ENCODE results near the gene WDR77.

GRCh38 chr1:111441573-111442192, 7.4 kb downstream of the WDR77 start:
- TF ChIP-seq, protein P1, sequence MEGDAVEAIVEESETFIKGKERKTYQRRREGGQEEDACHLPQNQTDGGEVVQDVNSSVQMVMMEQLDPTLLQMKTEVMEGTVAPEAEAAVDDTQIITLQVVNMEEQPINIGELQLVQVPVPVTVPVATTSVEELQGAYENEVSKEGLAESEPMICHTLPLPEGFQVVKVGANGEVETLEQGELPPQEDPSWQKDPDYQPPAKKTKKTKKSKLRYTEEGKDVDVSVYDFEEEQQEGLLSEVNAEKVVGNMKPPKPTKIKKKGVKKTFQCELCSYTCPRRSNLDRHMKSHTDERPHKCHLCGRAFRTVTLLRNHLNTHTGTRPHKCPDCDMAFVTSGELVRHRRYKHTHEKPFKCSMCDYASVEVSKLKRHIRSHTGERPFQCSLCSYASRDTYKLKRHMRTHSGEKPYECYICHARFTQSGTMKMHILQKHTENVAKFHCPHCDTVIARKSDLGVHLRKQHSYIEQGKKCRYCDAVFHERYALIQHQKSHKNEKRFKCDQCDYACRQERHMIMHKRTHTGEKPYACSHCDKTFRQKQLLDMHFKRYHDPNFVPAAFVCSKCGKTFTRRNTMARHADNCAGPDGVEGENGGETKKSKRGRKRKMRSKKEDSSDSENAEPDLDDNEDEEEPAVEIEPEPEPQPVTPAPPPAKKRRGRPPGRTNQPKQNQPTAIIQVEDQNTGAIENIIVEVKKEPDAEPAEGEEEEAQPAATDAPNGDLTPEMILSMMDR (IDR thresholded peaks at IDR 0.05 in 2 of 3, conservative IDR thresholded peaks at IDR 0.05 in 1 of 3; ENCODE audit: borderline replicate concordance in 1 of 3, insufficient read depth in 1 of 3, low read depth in 2 of 3, low read length in 2 of 3) = peak; percentile 24 to 73 (median 70); a peak in 5 of 6 replicates
- TF ChIP-seq TCF7L2 (IDR thresholded peaks at IDR 0.05; ENCODE audit: borderline replicate concordance, extremely low read depth, insufficient read depth, insufficient read length) = no peak
- no peak for TF ChIP-seq REST (IDR thresholded peaks at IDR 0.05; ENCODE audit: low read depth)
- TF ChIP-seq RAD21 (IDR thresholded peaks at IDR 0.05; ENCODE audit: low read depth) = peak; percentile 28; the same call in 1 of the 2 replicates
- no peak for TF ChIP-seq SP1 (IDR thresholded peaks at IDR 0.05; ENCODE audit: low read depth)
- no peak for TF ChIP-seq FOSL1 (IDR thresholded peaks at IDR 0.05; ENCODE audit: low read depth)
- no peak for TF ChIP-seq YY1 (IDR thresholded peaks at IDR 0.05; ENCODE audit: extremely low read depth, insufficient replicate concordance, low read depth, low read length)
- TF ChIP-seq POLR2AphosphoS5 (IDR thresholded peaks at IDR 0.05; ENCODE audit: low read depth, low read length) = no peak
- TF ChIP-seq POLR2A (IDR thresholded peaks at IDR 0.05; ENCODE audit: borderline replicate concordance, extremely low read depth, insufficient read depth, insufficient read length) = no peak
- no peak for TF ChIP-seq EGR1 (IDR thresholded peaks at IDR 0.05; ENCODE audit: low read depth)
- TF ChIP-seq, protein P2, sequence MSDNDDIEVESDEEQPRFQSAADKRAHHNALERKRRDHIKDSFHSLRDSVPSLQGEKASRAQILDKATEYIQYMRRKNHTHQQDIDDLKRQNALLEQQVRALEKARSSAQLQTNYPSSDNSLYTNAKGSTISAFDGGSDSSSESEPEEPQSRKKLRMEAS (IDR thresholded peaks at IDR 0.05) = no peak
